ENCODE data around the gene FOXI1. TPM values are rescaled to one million over a fixed set of nuclear protein-coding genes. Genes with fewer than 3 reads are reported as not detected.
"Not testable (repeated sequence)": the region's sequence is repeated elsewhere in the genome, so short reads cannot be mapped to it uniquely, and the experiment has no call there.

FOXI1 gene
- total RNA-seq, 2 experiments from 2014 or later, result not detected

DNA sequence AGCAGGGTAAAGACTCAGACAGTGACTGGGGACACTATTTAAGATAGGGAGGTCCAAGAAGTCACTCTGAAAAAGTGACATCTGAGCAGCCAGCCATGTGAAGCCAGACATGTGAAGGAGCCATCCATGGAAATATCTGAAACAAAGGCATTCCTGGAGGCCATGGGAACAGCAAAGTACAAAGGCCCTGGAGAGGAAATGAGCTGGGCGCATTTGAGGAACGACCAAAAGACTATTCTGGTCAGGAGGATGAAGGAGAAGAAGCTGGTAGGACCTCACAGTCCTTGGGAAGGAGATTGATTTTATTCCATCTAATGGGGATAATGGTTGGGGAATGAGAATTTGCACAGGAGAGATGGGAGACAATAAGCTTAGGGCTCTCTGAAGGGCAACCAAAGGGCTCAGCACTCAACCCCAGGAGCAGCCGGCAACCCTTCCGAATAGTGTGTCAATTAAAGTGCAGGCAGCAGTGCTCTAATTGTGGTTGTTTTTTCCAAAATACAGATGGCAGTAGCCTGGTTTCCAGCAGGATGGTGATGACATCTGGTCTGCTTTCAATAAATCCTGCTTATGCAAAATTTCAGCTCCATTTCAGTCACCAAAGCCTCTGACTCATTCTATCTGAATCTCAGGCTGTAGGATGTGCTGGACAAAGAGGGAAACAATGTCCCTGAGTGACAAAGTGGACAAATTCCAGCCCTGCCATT, 26.7 kb downstream of the FOXI1 start:
- H3K4me3 Mint-ChIP-seq, result no peak overlapping the region
- H3K36me3 Mint-ChIP-seq, result no peaks in the 10 kb centered on the region
- no peak for DNase-seq
- no peaks in the 10 kb centered on the region for H3K4me1 Mint-ChIP-seq
- no peaks in the 10 kb centered on the region for H3K9me3 Mint-ChIP-seq
- peaks cover 12% of the 10 kb centered on the region for H3K27me3 Mint-ChIP-seq
- no peak overlapping the region for H3K27ac Mint-ChIP-seq

DNA sequence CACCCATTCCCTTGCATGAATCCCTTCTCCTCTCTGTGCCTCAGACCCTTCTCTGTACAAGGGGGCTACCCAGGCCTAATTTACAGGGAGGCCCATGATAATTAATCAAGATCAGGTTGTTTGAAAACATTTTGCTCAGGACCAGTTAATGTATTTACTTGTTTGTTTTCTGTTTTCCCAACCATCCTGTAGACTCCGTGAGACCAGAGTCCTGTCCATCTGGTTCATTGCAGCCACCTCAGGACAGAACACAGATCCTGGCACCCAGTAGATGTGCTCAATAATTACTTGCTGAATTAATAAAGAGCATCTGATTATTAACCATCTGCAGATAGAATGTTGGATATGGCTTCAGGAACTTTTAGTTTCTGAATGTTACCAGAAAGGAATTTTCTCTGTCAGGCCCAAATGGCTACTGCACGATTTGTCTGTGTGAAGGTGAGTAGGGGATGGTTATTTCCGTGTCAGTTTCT, 27.3 kb downstream of the FOXI1 start:
- no peak overlapping the region for H3K27ac Mint-ChIP-seq
- H3K27me3 Mint-ChIP-seq, result peaks cover 6% of the 10 kb centered on the region
- H3K4me3 Mint-ChIP-seq, result no peak overlapping the region
- no peaks in the 10 kb centered on the region for H3K4me1 Mint-ChIP-seq
- DNase-seq, result no peak
- H3K9me3 Mint-ChIP-seq, result no peaks in the 10 kb centered on the region
- no peaks in the 10 kb centered on the region for H3K36me3 Mint-ChIP-seq

DNA sequence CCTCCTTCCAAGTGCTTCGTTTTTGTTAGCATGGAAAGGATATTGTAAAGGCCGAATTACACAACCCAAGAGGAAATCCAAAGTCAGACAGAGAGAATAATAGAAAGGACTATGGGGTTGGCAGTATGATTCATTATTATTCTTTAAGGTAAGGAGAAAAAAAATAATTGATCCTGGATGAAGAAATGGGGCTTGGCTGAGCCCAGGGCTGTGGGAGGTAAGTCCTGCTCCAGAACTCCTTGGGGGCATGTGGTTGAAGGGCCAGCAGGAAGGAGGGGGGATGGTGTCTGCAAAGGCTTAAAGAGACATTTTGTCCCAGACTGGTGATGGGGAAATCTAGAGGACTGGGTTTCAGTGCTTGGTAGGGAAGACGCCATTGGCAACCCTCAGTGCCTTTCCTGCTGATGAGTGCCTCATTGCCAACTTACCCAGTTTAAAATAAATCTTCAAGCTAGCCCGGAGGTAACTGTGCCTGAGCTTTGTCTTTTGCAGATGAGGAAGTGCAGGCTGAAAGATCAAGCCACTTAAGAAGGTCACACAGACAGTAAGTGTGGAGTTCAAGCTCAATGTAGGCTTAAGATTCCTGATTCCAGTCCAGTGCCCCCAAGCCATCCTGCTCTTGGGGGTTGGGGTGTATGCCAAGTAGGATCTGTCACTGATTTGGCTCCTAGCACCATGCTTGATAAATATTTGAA, 30.2 kb downstream of the FOXI1 start:
- Mint-ChIP-seq H3K4me3 (no peak overlapping the region), H3K4me1 (no peaks in the 10 kb centered on the region), H3K27me3 (no peaks in the 10 kb centered on the region), H3K27ac (no peak overlapping the region), H3K36me3 (no peaks in the 10 kb centered on the region), H3K9me3 (no peaks in the 10 kb centered on the region)
- no peak for DNase-seq

DNA sequence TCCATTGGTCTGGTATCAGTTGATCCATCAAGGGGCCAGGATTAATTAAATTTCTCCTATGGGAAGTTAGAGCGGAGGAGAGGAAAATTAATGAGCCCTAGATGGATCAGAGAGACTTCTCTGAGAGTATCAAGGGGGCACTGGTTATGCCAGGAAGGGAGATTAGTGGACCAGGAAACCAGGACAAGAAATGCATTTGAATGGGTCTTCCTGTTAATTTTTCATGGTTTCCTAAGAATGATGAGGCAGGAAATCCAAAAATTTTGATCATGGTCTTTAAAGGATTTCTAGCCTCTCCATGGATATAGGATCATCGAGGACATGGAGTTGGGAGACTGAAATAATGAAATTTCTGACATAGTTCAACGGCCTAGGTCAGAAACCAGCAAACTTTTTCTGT, 30.8 kb downstream of the FOXI1 start:
- H3K27ac Mint-ChIP-seq, result no peak overlapping the region
- H3K27me3 Mint-ChIP-seq, result no peaks in the 10 kb centered on the region
- H3K4me1 Mint-ChIP-seq, result no peaks in the 10 kb centered on the region
- no peaks in the 10 kb centered on the region for H3K36me3 Mint-ChIP-seq
- no peak overlapping the region for H3K4me3 Mint-ChIP-seq
- no peaks in the 10 kb centered on the region for H3K9me3 Mint-ChIP-seq
- no peak for DNase-seq

DNA sequence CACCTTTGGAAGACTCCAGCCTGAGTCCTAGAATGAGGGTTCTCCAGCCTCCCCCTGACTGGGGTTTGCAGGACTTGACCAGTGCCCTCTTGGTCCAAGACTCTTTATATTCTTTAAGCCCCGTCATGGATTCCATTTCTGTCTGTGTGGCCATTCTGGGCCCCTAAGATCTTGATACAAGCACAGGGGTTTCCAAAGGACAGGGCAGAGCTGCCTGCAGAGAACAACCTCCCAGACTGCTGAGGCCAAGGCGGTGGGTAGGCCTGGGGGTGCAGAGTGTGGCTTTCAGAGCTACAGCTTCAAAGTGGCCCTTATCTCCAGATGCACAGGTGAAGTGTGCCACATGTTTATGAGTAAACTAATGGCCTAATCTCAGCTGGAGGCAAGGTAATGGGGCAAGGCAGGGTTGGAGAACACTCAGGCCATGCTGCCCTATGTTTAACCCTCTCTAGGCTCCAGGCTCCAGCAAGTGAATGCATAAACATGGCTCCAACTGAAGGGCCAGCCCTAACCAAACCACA, 32.1 kb downstream of the FOXI1 start:
- Mint-ChIP-seq H3K4me1 (no peaks in the 10 kb centered on the region), H3K4me3 (no peak overlapping the region), H3K36me3 (no peaks in the 10 kb centered on the region), H3K9me3 (no peaks in the 10 kb centered on the region), H3K27me3 (no peaks in the 10 kb centered on the region), H3K27ac (no peak overlapping the region)
- DNase-seq, result no peak

DNA sequence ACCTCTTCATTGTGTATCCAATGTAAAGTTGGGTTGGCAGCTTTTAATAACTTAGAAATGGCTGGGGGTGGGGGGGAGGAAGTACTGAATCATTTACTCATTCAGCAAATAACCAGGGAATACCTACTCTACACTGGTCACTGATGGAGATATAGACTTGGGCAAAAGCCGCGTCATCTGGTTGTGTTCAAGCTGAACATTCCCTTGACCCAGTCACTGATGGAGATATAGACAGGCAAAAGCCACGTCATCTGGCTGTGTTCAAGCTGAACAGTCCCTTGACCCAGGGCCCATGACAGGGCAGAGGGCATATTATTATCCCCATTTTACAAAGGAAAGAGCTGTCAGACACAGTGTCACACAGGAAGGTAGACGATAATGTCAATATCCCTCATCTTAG, 32.6 kb downstream of the FOXI1 start:
- no peaks in the 10 kb centered on the region for H3K4me1 Mint-ChIP-seq
- H3K36me3 Mint-ChIP-seq, result no peaks in the 10 kb centered on the region
- DNase-seq, result no peak
- H3K27ac Mint-ChIP-seq, result no peak overlapping the region
- no peak overlapping the region for H3K4me3 Mint-ChIP-seq
- no peaks in the 10 kb centered on the region for H3K9me3 Mint-ChIP-seq
- H3K27me3 Mint-ChIP-seq, result no peaks in the 10 kb centered on the region

DNA sequence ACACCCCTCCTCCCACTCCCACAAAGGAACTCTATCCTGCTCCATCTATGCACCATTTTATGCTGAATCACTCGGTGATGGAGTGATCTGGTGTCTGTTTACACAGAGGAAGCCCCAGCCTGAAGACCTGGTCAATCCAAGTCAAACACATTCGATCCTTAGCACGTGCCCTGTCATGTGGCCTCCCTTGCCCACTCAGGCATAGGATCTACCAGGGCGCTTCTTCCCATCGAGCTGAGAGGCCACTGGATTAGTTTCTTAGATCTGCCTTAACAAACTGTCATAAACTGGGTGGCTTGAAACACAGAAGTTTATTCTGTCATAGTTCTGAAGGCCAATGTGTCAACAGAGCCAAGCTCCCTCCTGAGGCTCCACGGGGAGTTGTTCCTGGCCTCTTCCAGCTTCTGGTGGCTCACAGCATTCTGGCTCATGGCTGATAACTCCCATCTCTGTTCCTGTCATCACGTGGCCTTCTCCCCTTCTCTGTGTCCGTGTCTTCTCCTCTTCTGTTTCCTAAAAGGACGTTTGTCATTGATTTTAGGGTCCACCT, 34.2 kb downstream of the FOXI1 start:
- no peak for DNase-seq
- no peaks in the 10 kb centered on the region for H3K4me1 Mint-ChIP-seq
- no peaks in the 10 kb centered on the region for H3K27me3 Mint-ChIP-seq
- H3K9me3 Mint-ChIP-seq, result no peaks in the 10 kb centered on the region
- H3K4me3 Mint-ChIP-seq, result no peak overlapping the region
- no peaks in the 10 kb centered on the region for H3K36me3 Mint-ChIP-seq
- H3K27ac Mint-ChIP-seq, result no peak overlapping the region

DNA sequence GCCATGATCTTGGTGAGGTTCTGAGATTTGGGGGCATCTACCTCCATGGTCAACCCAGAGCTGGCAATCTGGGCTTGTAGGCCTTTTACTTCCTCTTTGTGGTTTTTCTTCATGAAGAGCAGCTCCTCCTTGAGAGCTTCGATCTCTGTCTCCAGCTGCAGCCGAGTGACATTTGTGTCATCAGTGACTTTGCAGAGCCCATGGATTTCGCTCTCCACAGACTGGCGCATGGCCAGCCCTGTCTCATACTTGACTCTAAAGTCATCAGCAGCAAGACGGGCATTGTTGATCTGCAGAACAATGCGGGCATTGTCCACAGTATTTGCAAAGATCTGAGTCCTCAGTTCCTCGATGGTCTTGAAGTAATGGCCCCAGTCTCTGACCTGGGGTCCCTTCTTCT, 35.5 kb downstream of the FOXI1 start:
- H3K27ac Mint-ChIP-seq, H3K9me3 Mint-ChIP-seq, H3K36me3 Mint-ChIP-seq, H3K4me3 Mint-ChIP-seq, H3K4me1 Mint-ChIP-seq, DNase-seq, H3K27me3 Mint-ChIP-seq: not testable (repeated sequence)

DNA sequence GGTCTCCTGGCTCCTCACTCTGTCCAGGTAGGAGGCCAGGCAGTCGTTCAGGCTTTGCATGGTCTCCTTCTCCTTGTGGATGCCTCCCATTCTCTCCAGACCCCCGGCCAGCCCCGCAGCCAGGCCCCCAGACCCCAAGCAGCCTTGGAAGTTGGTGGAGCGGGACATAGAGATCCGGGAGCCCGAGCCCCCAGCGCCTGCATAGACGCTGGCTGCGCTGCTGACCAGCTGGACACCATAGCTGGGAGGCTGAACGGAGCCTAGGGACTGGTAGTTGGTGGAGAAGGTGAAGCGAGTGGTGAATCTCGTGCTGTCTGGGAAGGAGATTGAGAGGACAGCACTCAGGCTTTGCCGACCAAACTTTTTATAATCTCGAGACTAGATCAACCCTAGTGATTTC, 35.9 kb downstream of the FOXI1 start:
- H3K36me3 Mint-ChIP-seq, result no peaks in the 10 kb centered on the region
- no peaks in the 10 kb centered on the region for H3K27me3 Mint-ChIP-seq
- H3K27ac Mint-ChIP-seq, result no peak overlapping the region
- no peak for DNase-seq
- no peaks in the 10 kb centered on the region for H3K9me3 Mint-ChIP-seq
- H3K4me1 Mint-ChIP-seq, result no peaks in the 10 kb centered on the region
- H3K4me3 Mint-ChIP-seq, result no peak overlapping the region

DNA sequence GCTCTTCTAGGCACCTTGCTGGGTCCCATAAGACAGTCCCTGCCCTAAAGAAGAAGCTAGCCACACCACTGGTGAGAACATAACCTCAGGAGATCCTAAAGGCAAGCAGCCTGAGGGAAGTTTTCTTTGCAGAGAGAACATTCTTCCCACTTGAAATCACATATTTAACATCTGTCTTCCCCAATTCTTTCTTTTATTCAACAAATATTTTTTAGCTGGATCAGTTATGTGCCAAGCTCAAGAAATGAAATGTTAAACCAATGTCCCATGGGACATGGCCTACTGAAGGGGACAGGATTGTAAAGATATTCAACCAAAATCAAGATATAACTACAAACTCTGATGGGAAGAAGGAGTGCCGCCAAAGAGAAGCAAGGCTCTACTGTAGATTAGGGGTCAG, 36.5 kb downstream of the FOXI1 start:
- Mint-ChIP-seq H3K27me3 (no peaks in the 10 kb centered on the region), H3K4me1 (no peaks in the 10 kb centered on the region), H3K36me3 (no peaks in the 10 kb centered on the region)

DNA sequence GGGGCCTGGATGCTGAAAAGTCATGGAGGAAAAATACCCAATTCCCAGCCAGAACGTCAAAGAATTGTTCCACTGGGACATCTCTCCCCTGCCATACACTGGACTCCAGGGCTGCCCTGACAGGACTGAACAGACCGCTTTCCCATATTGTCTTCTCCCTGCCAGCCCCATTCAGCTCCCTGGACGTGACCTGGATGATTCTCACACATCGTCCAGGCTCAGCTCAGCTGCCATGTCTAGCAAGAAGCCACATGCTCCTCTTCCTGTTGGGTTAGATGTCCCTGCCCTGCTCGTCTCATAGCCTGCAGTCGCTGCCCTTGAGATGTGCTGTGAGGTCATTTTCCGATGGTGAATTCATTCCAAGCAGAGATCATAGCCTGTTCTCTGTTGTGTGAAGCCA, 37.4 kb downstream of the FOXI1 start:
- no peaks in the 10 kb centered on the region for H3K36me3 Mint-ChIP-seq
- no peak overlapping the region for H3K4me3 Mint-ChIP-seq
- DNase-seq, result no peak
- H3K27ac Mint-ChIP-seq, result no peak overlapping the region
- no peaks in the 10 kb centered on the region for H3K4me1 Mint-ChIP-seq
- no peaks in the 10 kb centered on the region for H3K9me3 Mint-ChIP-seq
- H3K27me3 Mint-ChIP-seq, result no peaks in the 10 kb centered on the region

More for the DNA sequence above, 36.5 kb downstream of the FOXI1 start:
- H3K9me3 Mint-ChIP-seq, result no peaks in the 10 kb centered on the region
- no peak overlapping the region for H3K4me3 Mint-ChIP-seq
- H3K27ac Mint-ChIP-seq, result no peak overlapping the region
- no peak for DNase-seq

DNA sequence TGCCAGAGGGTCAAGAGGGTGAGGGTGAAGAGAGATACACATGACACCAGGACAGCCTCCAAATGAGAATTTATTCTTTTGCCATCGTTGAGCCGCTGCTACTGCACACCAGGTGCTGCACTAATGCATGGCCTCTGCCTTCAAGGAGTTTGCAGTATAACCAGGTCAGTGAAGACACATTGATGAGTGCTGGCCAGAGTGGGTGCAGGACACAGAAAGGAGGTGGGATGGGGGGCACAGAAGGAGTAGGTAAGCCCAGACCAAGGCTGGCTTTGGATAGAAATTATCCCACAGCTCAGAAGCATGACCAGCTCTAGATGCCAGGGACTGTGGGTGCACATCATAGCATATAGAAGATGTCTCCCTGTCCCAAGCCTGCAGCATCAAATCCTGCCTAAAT, 38.0 kb downstream of the FOXI1 start:
- Mint-ChIP-seq H3K27ac (no peak overlapping the region), H3K4me3 (no peak overlapping the region), H3K36me3 (no peaks in the 10 kb centered on the region), H3K27me3 (no peaks in the 10 kb centered on the region), H3K4me1 (no peaks in the 10 kb centered on the region), H3K9me3 (no peaks in the 10 kb centered on the region)
- no peak for DNase-seq

DNA sequence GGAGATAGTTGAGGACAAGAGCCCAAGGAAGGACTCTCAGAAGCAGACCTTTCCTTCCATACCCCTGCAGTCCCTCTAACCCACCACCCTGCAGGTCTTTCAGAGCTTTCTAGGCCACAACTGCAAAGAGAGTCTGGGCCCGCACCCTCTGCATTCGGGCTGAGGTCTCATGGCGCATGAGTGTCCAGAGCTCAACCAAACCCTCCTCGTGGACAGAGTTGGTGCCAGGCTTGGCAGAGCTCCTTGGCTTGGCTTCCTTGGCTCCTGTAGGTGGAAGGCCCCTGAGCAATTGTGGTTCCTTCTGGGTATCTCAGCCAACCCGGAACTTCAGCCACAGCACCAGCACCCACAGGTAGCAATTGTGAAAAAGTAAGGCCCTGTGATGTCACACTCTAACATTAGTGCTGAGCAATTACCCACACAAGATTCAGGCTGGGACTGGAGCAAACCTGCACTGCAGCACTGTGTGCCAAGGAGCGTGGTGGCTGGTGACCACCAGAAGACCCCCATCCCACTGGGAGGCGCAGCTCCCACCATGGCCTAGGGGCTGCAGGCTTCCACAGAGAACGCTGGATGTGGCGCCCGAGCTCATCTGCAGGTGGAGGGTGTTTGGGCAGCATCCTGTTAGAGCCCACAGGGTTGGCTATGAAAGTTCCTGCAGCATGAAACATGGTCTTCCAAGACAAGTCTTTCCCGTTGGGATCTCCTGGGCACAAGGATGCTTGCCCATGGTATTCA, 38.8 kb downstream of the FOXI1 start:
- H3K4me1 Mint-ChIP-seq, result no peaks in the 10 kb centered on the region

DNA sequence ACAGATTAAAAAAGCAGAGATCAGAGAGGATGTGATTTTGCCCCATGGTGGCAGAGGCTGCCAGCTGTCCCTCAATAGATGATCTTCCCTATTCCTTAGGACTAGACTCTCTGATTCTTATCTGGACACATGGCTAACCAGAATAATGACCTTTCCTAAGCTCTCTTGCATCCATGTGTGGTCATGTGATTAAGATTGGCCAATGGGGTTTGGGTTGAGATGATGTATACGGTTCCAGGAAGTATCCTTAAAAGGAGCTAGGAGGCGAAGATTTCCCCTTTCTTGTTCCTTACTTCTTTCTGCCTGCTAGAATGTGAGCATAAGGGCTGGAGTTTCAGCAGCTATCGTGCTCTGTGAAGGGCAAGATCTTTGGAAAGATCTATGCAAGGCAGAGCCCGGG, 39.8 kb downstream of the FOXI1 start:
- Mint-ChIP-seq H3K9me3 (no peaks in the 10 kb centered on the region), H3K4me3 (no peak overlapping the region), H3K27ac (no peak overlapping the region), H3K27me3 (no peaks in the 10 kb centered on the region), H3K4me1 (no peaks in the 10 kb centered on the region), H3K36me3 (no peaks in the 10 kb centered on the region)
- DNase-seq, result no peak

More for the DNA sequence above, 38.8 kb downstream of the FOXI1 start:
- no peaks in the 10 kb centered on the region for H3K9me3 Mint-ChIP-seq
- H3K4me3 Mint-ChIP-seq, result no peak overlapping the region
- H3K36me3 Mint-ChIP-seq, result no peaks in the 10 kb centered on the region
- no peak for DNase-seq
- H3K27ac Mint-ChIP-seq, result no peak overlapping the region
- H3K27me3 Mint-ChIP-seq, result no peaks in the 10 kb centered on the region

DNA sequence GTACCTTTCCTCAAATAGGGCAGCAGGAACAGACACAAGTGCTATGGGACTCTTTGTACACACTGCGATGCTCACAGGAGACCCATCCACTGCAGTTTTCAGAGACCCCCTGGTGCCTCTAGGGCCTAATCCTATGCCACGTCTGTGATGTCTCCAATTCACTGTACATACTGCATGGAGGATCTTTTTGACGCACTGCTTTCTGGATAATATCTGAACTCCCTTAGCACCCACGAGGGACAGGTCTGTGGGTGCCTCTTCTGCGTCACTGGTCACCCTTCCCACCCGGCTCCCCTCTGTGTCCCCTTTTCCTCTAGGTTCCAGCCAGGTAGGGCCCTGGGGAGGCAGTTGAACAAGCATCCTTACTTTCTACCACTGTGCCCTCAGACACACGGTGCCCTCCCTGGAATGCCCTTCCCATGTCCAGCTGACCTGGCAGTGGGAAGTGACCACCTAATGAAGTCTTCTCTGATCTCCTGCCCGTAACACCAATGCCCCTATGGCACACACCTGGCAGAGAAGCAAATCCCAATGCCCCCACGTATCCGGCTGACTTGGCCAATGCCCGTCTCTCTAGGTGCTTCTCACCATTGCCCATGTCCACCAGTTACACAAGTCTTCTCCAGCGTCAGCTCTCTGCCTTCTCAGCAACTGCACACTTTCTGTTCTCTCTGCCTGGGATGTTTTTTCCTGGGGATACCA, 41.5 kb downstream of the FOXI1 start:
- Mint-ChIP-seq H3K4me1 (no peaks in the 10 kb centered on the region), H3K36me3 (no peaks in the 10 kb centered on the region), H3K27ac (no peak overlapping the region), H3K4me3 (no peak overlapping the region), H3K9me3 (no peaks in the 10 kb centered on the region), H3K27me3 (no peaks in the 10 kb centered on the region)
- no peak for DNase-seq

Measured in activated naive CD8-positive, alpha-beta T cell treated with anti-CD3 and anti-CD28 coated beads for 36 hours (primary cell).